Uterus (tissue), 4 donors: Measurements from ENCODE around the gene NAV3. TPM values are rescaled to one million over a fixed set of nuclear protein-coding genes. Genes with fewer than 3 reads are reported as not detected.

ENCODE experiments used
- DNase-seq, 2 donors: peaks; one replicate each; pipeline ENCODE4 v3.0.0-alpha.2; 2019 to 2020
- H3K27ac ChIP-seq, 2 donors: fragments of 200-600 bp; sonication (generic); 1 replicate in 1 of 2; 2 replicates in 1 of 2; pipeline ENCODE4 v1.5.1; 2016 to 2018
- H3K27me3 ChIP-seq, 2 donors: fragments of 200-600 bp; sonication (generic); one replicate each; pipeline ENCODE4 v1.5.1; 2018 to 2019; ENCODE audit warnings: control low read depth in 1 of 2
- H3K36me3 ChIP-seq, 2 donors: fragments of 200-600 bp; sonication (generic); one replicate each; pipeline ENCODE4 v1.5.1; 2019; ENCODE audit warnings: control low read depth in 1 of 2
- H3K4me1 ChIP-seq, 2 donors: fragments of 200-600 bp; sonication (generic); one replicate each; pipeline ENCODE4 v1.5.1; 2018 to 2019; ENCODE audit warnings: control low read depth in 1 of 2
- H3K4me3 ChIP-seq, 2 donors: fragments of 200-600 bp; sonication (generic); 1 replicate in 1 of 2; 2 replicates in 1 of 2; pipeline ENCODE4 v1.5.1; 2018 to 2019; ENCODE audit warnings: mild to moderate bottlenecking in 1 of 2
- H3K9me3 ChIP-seq, 2 donors: fragments of 200-600 bp; sonication (generic); one replicate each; pipeline ENCODE4 v1.5.1; 2019; ENCODE audit warnings: control low read depth in 1 of 2
- CTCF ChIP-seq, 4 experiments: fragments of 200-600 bp in 2 of 4; fragments of 450-650 bp in 2 of 4; sonication (generic) in 2 of 4; IDR thresholded peaks; one replicate each; pipeline ENCODE4 v1.5.1; 2016 to 2019; ENCODE audit warnings: antibody characterized with exemption in 4 of 4, mild to moderate bottlenecking in 2 of 4, moderate library complexity in 1 of 4
- POLR2A ChIP-seq, 2 donors: fragments of 450-650 bp; IDR thresholded peaks; one replicate each; pipeline ENCODE4 v1.6.1; 2016; ENCODE audit warnings: antibody characterized with exemption in 2 of 2, mild to moderate bottlenecking in 1 of 2, moderate library complexity in 1 of 2
- intact Hi-C: fragments of 100-400 bp; cut with DNase I; formaldehyde crosslinking; loops from one replicate; pipeline ENCODE4 v1.15.1; 2023; ENCODE audit warnings: low total_unique reads
- total RNA-seq, 4 donors: library from RNA; depleted of rRNA in 3 of 4; stranded (reverse); fragments of >200 nt in 3 of 4; gene quantifications; one replicate each; pipeline versions ENCODE4 v1.1.0 to v1.2.4, GENCODE V29; 2014 to 2023
- donor health status: DM: yes; HTN: yes; CAD: no.

The NAV3 gene
- total RNA-seq, 4 donors from 2014 or later, result 7.2 to 33.9 (median 13.0) TPM

- Histone ChIP-seq H3K9me3 (no peaks in the 10 kb centered on the region), H3K27ac (peak overlapping the region; percentile 67), H3K4me3 (no peak overlapping the region), H3K4me1 (peaks cover 0 to 6% of the 10 kb centered on the region in 2 donors), H3K36me3 (no peaks in the 10 kb centered on the region), H3K27me3 (no peaks in the 10 kb centered on the region)
- no peak for DNase-seq
- intact Hi-C loops, result no loop called here
- no peak for TF ChIP-seq CTCF (IDR thresholded peaks at IDR 0.05)
- no peak for TF ChIP-seq POLR2A (IDR thresholded peaks at IDR 0.05)
Observed at GRCh38 chr12:77847680-77848431, 17.2 kb downstream of the NAV3 start.

GRCh38 chr12:77850129-77850528, 19.4 kb downstream of the NAV3 start:
- Histone ChIP-seq H3K36me3 (no peaks in the 10 kb centered on the region), H3K4me1 (peaks cover 0 to 6% of the 10 kb centered on the region in 2 donors), H3K9me3 (no peaks in the 10 kb centered on the region), H3K27ac (no peak overlapping the region), H3K27me3 (no peaks in the 10 kb centered on the region), H3K4me3 (no peak overlapping the region)
- intact Hi-C loops, result no loop called here
- DNase-seq, result no peak
- TF ChIP-seq CTCF (IDR thresholded peaks at IDR 0.05) (no peak), POLR2A (IDR thresholded peaks at IDR 0.05) (no peak)

- TF ChIP-seq POLR2A (IDR thresholded peaks at IDR 0.05) (no peak), CTCF (IDR thresholded peaks at IDR 0.05) (no peak)
- no peak for DNase-seq
- Histone ChIP-seq H3K36me3 (no peaks in the 10 kb centered on the region), H3K4me1 (peaks cover 0 to 6% of the 10 kb centered on the region in 2 donors), H3K27ac (no peak overlapping the region), H3K4me3 (no peak overlapping the region), H3K9me3 (no peaks in the 10 kb centered on the region), H3K27me3 (no peaks in the 10 kb centered on the region)
- intact Hi-C loops, result no loop called here
Observed at GRCh38 chr12:77850698-77851097, 20.0 kb downstream of the NAV3 start.

GRCh38 chr12:77855548-77855947, 24.9 kb downstream of the NAV3 start:
- no peaks in the 10 kb centered on the region for H3K9me3 ChIP-seq
- H3K36me3 ChIP-seq, result no peaks in the 10 kb centered on the region
- no peak for DNase-seq
- intact Hi-C loops, result no loop called here
- no peak overlapping the region for H3K27ac ChIP-seq
- H3K27me3 ChIP-seq, result no peaks in the 10 kb centered on the region
- TF ChIP-seq CTCF (IDR thresholded peaks at IDR 0.05), result no peak
- TF ChIP-seq POLR2A (IDR thresholded peaks at IDR 0.05), result no peak
- H3K4me1 ChIP-seq, result no peaks in the 10 kb centered on the region
- no peak overlapping the region for H3K4me3 ChIP-seq

GRCh38 chr12:77861317-77861716, 30.6 kb downstream of the NAV3 start:
- no peaks in the 10 kb centered on the region for H3K4me1 ChIP-seq
- H3K4me3 ChIP-seq, result no peak overlapping the region
- intact Hi-C loops, result no loop called here
- TF ChIP-seq CTCF (IDR thresholded peaks at IDR 0.05) (no peak), POLR2A (IDR thresholded peaks at IDR 0.05) (no peak)
- no peak for DNase-seq
- H3K36me3 ChIP-seq, result no peaks in the 10 kb centered on the region
- H3K27ac ChIP-seq, result no peak overlapping the region
- no peaks in the 10 kb centered on the region for H3K27me3 ChIP-seq
- no peaks in the 10 kb centered on the region for H3K9me3 ChIP-seq
